Measurements from ENCODE around the gene AGO4. TPM values are rescaled to one million over a fixed set of nuclear protein-coding genes. Genes with fewer than 3 reads are reported as not detected.

The AGO4 gene
- total RNA-seq, 4 donors from 2014 or later = 10.8 to 23.6 (median 17.7) TPM

- Histone ChIP-seq H3K4me3 (no peak overlapping the region), H3K27ac (no peak overlapping the region), H3K4me1 (no peaks in the 10 kb centered on the region), H3K27me3 (no peaks in the 10 kb centered on the region), H3K9me3 (no peaks in the 10 kb centered on the region), H3K36me3 (no peaks in the 10 kb centered on the region)
- TF ChIP-seq CTCF (IDR thresholded peaks at IDR 0.05) = no peak
- TF ChIP-seq POLR2A (IDR thresholded peaks at IDR 0.05) = no peak
- intact Hi-C loops (cut with DNase I; ENCODE audit: low total_unique reads) = no loop called here
- no peak for DNase-seq
Observed at GRCh38 chr1:35832276-35832905, 24.6 kb downstream of the AGO4 start.

- no peak for TF ChIP-seq POLR2A (IDR thresholded peaks at IDR 0.05)
- TF ChIP-seq CTCF (IDR thresholded peaks at IDR 0.05) = no peak
- no peaks in the 10 kb centered on the region for H3K4me1 ChIP-seq
- DNase-seq = no peak
- H3K4me3 ChIP-seq = no peak overlapping the region
- H3K27ac ChIP-seq = no peak overlapping the region
- no peaks in the 10 kb centered on the region for H3K9me3 ChIP-seq
- no peaks in the 10 kb centered on the region for H3K27me3 ChIP-seq
- intact Hi-C loops (cut with DNase I; ENCODE audit: low total_unique reads) = no loop called here
- no peaks in the 10 kb centered on the region for H3K36me3 ChIP-seq
Observed at GRCh38 chr1:35833395-35833794, 25.6 kb downstream of the AGO4 start.

- TF ChIP-seq CTCF (IDR thresholded peaks at IDR 0.05) (no peak), POLR2A (IDR thresholded peaks at IDR 0.05) (no peak)
- no peak for DNase-seq
- Histone ChIP-seq H3K36me3 (no peaks in the 10 kb centered on the region), H3K4me3 (no peak overlapping the region), H3K27me3 (no peaks in the 10 kb centered on the region), H3K9me3 (no peaks in the 10 kb centered on the region), H3K4me1 (no peaks in the 10 kb centered on the region), H3K27ac (no peak overlapping the region)
- intact Hi-C loops (cut with DNase I; ENCODE audit: low total_unique reads) = no loop called here
Observed at GRCh38 chr1:35834218-35834617, 26.4 kb downstream of the AGO4 start.

- Histone ChIP-seq H3K27me3 (no peaks in the 10 kb centered on the region), H3K4me1 (no peaks in the 10 kb centered on the region), H3K27ac (no peak overlapping the region), H3K36me3 (no peaks in the 10 kb centered on the region), H3K4me3 (no peak overlapping the region), H3K9me3 (no peaks in the 10 kb centered on the region)
- DNase-seq = no peak
- intact Hi-C loops (cut with DNase I; ENCODE audit: low total_unique reads) = no loop called here
- TF ChIP-seq POLR2A (IDR thresholded peaks at IDR 0.05) (no peak), CTCF (IDR thresholded peaks at IDR 0.05) (no peak)
Observed at GRCh38 chr1:35835398-35835797, 27.6 kb downstream of the AGO4 start.

- Histone ChIP-seq H3K27me3 (no peaks in the 10 kb centered on the region), H3K4me1 (no peaks in the 10 kb centered on the region), H3K9me3 (no peaks in the 10 kb centered on the region), H3K27ac (no peak overlapping the region), H3K4me3 (no peak overlapping the region), H3K36me3 (no peaks in the 10 kb centered on the region)
- no peak for DNase-seq
- intact Hi-C loops (cut with DNase I; ENCODE audit: low total_unique reads) = no loop called here
- TF ChIP-seq CTCF (IDR thresholded peaks at IDR 0.05) = no peak
- no peak for TF ChIP-seq POLR2A (IDR thresholded peaks at IDR 0.05)
Observed at GRCh38 chr1:35836734-35837133, 28.9 kb downstream of the AGO4 start.

All from uterus (tissue), 4 donors.